Endothelial cell of umbilical vein (primary cell): ENCODE results near the gene BCL3. TPM values are rescaled to one million over a fixed set of nuclear protein-coding genes. Genes with fewer than 3 reads are reported as not detected.

ENCODE experiments used
- BruUV-seq: library from RNA; stranded (reverse); fragments of 400-500 nt; replicated peaks from 2 replicates; lab custom pipeline; 2021; lab: Mats Ljungman, UMichigan
- CTCF ChIA-PET: fragments of 300-600, 350-600 bp; sonication (Branson Sonifier 250); formaldehyde crosslinking; loops from one replicate; lab custom pipeline; 2021; ENCODE audit warnings: antibody characterized with exemption, inconsistent platforms; lab: Charles Lee
- POLR2A ChIA-PET: fragments of 300-600, 350-600 bp; sonication (Branson Sonifier 250); formaldehyde crosslinking; loops from one replicate; lab custom pipeline; 2021; ENCODE audit warnings: antibody characterized with exemption, inconsistent platforms; lab: Charles Lee
- DNase-seq: peaks from one replicate; pipeline ENCODE4 v3.0.0-alpha.2; 2011; ENCODE audit warnings: low read depth, low spot score
- FAIRE-seq: peaks from 2 replicates; lab custom pipeline; 2011; peaks lifted over from hg19 to GRCh38; lab: Jason Lieb, UNC
- H2AFZ ChIP-seq: 2 replicates; pipeline ENCODE4 v1.6.0; 2012; ENCODE audit warnings: low read depth, low read length, control low read depth, inconsistent platforms
- H3K27ac ChIP-seq: 2 replicates; pipeline ENCODE4 v1.5.1; 2011; ENCODE audit warnings: low read depth, mild to moderate bottlenecking, control low read depth, low read length, moderate library complexity; ENCODE audit not compliant: insufficient read depth
- H3K27me3 ChIP-seq, 2 experiments: 2 replicates each; pipeline versions ENCODE4 v1.6.0 to v1.6.1; 2011; ENCODE audit warnings: low read length in 2 of 2, mixed read lengths in 1 of 2; ENCODE audit not compliant: control insufficient read depth in 2 of 2, insufficient read depth in 2 of 2
- H3K36me3 ChIP-seq, 2 experiments: 2 replicates in 1 of 2; 3 replicates in 1 of 2; pipeline ENCODE4 v1.5.1; 2011; ENCODE audit warnings: low read length in 2 of 2, mild to moderate bottlenecking in 1 of 2, moderate library complexity in 1 of 2; ENCODE audit not compliant: control insufficient read depth in 2 of 2, insufficient read depth in 2 of 2; ENCODE audit errors: extremely low read depth in 1 of 2
- H3K4me1 ChIP-seq: 3 replicates; pipeline ENCODE4 v1.5.1; 2011; ENCODE audit warnings: mild to moderate bottlenecking, low read length; ENCODE audit not compliant: control insufficient read depth, insufficient read depth; ENCODE audit errors: extremely low read depth
- H3K4me2 ChIP-seq: 2 replicates; pipeline ENCODE4 v1.6.1; 2011; ENCODE audit warnings: low read length, control low read depth, mixed read lengths; ENCODE audit not compliant: insufficient read depth
- H3K4me3 ChIP-seq, 3 experiments: fragments of 200-600 bp in 1 of 3; sonication (generic), shearing (Covaris generic) in 1 of 3; replicated peaks in 1 of 3; 2 replicates each; pipeline ENCODE4 v1.5.1; 2011 to 2016; ENCODE audit warnings: control low read depth in 3 of 3, low read length in 3 of 3, mild to moderate bottlenecking in 2 of 3, inconsistent platforms in 1 of 3, low read depth in 1 of 3, moderate library complexity in 1 of 3; ENCODE audit not compliant: insufficient read depth in 1 of 3
- H3K79me2 ChIP-seq: 2 replicates; pipeline ENCODE4 v1.6.0; 2012; ENCODE audit warnings: low read length, inconsistent platforms; ENCODE audit not compliant: control insufficient read depth, insufficient read depth
- H3K9ac ChIP-seq: replicated peaks from 2 replicates; pipeline ENCODE3; 2011; ENCODE audit warnings: low read length, control low read depth; ENCODE audit not compliant: insufficient read depth; ENCODE audit errors: extremely low read depth
- H3K9me1 ChIP-seq: replicated peaks from 3 replicates; pipeline ENCODE4 v1.6.0; 2011; ENCODE audit warnings: mild to moderate bottlenecking, low read length; ENCODE audit not compliant: control insufficient read depth, insufficient read depth; ENCODE audit errors: extremely low read depth
- H3K9me3 ChIP-seq: replicated peaks from 2 replicates; pipeline ENCODE4 v1.5.1; 2012; ENCODE audit warnings: low read length, inconsistent platforms; ENCODE audit not compliant: control insufficient read depth, insufficient read depth
- H4K20me1 ChIP-seq: replicated peaks from 2 replicates; pipeline ENCODE3; 2011; ENCODE audit warnings: mild to moderate bottlenecking, low read length; ENCODE audit not compliant: control insufficient read depth, insufficient read depth; ENCODE audit errors: extremely low read depth
- CTCF ChIP-seq, 2 donors: IDR thresholded peaks; 1 replicate in 1 of 2; 2 replicates in 1 of 2; pipeline ENCODE4 v1.5.1; 2011; ENCODE audit warnings: low read length in 2 of 2, mild to moderate bottlenecking in 2 of 2, moderate library complexity in 2 of 2, control low read depth in 1 of 2, inconsistent platforms in 1 of 2, low read depth in 1 of 2; ENCODE audit not compliant: insufficient read depth in 1 of 2; ENCODE audit errors: extremely low read depth in 1 of 2
- EZH2 ChIP-seq: IDR thresholded peaks from 2 replicates; pipeline ENCODE4 v1.6.1; 2012; ENCODE audit warnings: borderline replicate concordance, low read depth, mild to moderate bottlenecking, moderate library complexity, low read length, inconsistent platforms; ENCODE audit not compliant: severe bottlenecking
- FOS ChIP-seq: IDR thresholded peaks from 2 replicates; pipeline ENCODE4 v1.6.1; 2011; ENCODE audit warnings: mild to moderate bottlenecking, low read length, moderate library complexity, borderline replicate concordance; ENCODE audit not compliant: insufficient read depth
- GATA2 ChIP-seq: IDR thresholded peaks from 2 replicates; pipeline ENCODE4 v1.7.0; 2011; ENCODE audit warnings: low read depth, mild to moderate bottlenecking, moderate library complexity, mixed read lengths, low read length; ENCODE audit not compliant: insufficient read length, insufficient read depth
- JUN ChIP-seq: IDR thresholded peaks from 2 replicates; pipeline ENCODE4 v1.6.1; 2011; ENCODE audit warnings: borderline replicate concordance, low read depth; ENCODE audit not compliant: insufficient read length, insufficient read depth
- MYC ChIP-seq: IDR thresholded peaks from one replicate; pipeline ENCODE4 v1.6.1; 2011; ENCODE audit warnings: mild to moderate bottlenecking, low read depth, low read length
- POLR2A ChIP-seq: IDR thresholded peaks from 2 replicates; pipeline ENCODE4 v1.6.1; 2012; ENCODE audit warnings: low read depth, mild to moderate bottlenecking, control low read depth, low read length
- POLR2AphosphoS5 ChIP-seq: IDR thresholded peaks from 2 replicates; pipeline ENCODE4 v1.6.1; 2012; ENCODE audit warnings: low read depth, mild to moderate bottlenecking, control low read depth, low read length, moderate library complexity; ENCODE audit not compliant: insufficient read depth
- dilution Hi-C: fragments of 300-500 bp; cut with MboI; formaldehyde crosslinking; loops from one replicate; pipeline ENCODE4 v1.15.0; 2019; ENCODE audit warnings: low sequenced_read_pairs; ENCODE audit not compliant: extremely low pct_ligation_motif_present
- intact Hi-C: fragments of 100-400 bp; cut with micrococcal nuclease; formaldehyde crosslinking; loops from one replicate; pipeline ENCODE4 v1.10.0; 2022
- polyA plus RNA-seq, 4 experiments: library from polyadenylated mRNA; depleted of rRNA in 3 of 4; stranded (reverse) in 3 of 4; unstranded in 1 of 4; fragments of >200 nt; gene quantifications; 2 replicates each; pipeline versions ENCODE4 v1.2.1 to v1.2.3, GENCODE V29; 2011 to 2012; ENCODE audit warnings: missing spikeins in 1 of 4
- total RNA-seq: library from RNA; stranded (reverse); gene quantifications from 2 replicates; pipeline ENCODE4 v1.2.3, GENCODE V29; 2021
- TF ChIP-seq, protein P1 (sequence below): IDR thresholded peaks from 2 replicates; pipeline ENCODE4 v1.6.1; 2011; ENCODE audit not compliant: insufficient read depth, insufficient read length

Gene BCL3
- total and polyA plus RNA-seq, 2 donors (not counting 3 experiments of a cell fraction or from before 2014, with no cell fraction given): 11.0 to 26.9 TPM

DNA sequence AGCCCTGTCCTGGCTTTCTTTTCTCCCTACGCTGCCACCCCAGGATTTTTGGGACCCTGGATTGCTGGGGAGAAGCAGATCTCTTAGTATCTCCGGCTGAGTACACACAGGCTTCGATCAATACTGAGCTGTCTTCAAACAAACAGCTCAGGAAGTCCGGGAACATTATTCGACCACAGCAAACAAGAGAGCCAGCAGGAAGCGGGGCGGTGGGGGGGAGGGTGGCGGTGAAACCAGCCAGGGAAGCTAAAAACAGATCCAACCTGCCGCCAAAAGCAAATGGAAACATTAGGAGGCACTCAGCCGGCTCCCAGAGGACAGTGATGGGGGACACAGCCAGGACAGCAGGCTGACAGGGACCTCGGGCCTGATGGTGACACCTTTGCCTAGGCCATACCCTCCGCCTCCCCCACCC is 48.2 kb downstream of the BCL3 start:
- peak; percentile 89 for FAIRE-seq

More for the DNA sequence above, 48.2 kb downstream of the BCL3 start:
- dilution Hi-C loops (no loop called here), intact Hi-C loops (no loop called here)
- ChIA-PET CTCF (interaction anchor here (0.7 to 6.0 kb wide), 9 partner anchors 10 to 226 kb away, joined by 3 to 45 read pairs (median 4); no protein-coding TSS in a partner anchor), POLR2A (interaction anchor here (0.6 kb wide), 2 partner anchors 10 to 150 kb away, joined by 4 to 7 read pairs; no protein-coding TSS in a partner anchor)
- no TSS peak for BruUV-seq
- Histone ChIP-seq H2AFZ (peak overlapping the region; percentile 84), H3K4me1 (peaks cover 14% of the 10 kb centered on the region), H3K79me2 (no peaks in the 10 kb centered on the region), H3K27ac (peak overlapping the region; percentile 61), H3K9ac (peak overlapping the region; percentile 16), H3K36me3 (no peaks in the 10 kb centered on the region), H4K20me1 (no peaks in the 10 kb centered on the region), H3K27me3 (no peaks in the 10 kb centered on the region), H3K4me3 (no peak overlapping the region), H3K9me1 (no peaks in the 10 kb centered on the region), H3K4me2 (peak overlapping the region; percentile 25), H3K9me3 (no peaks in the 10 kb centered on the region)
- TF ChIP-seq, protein P1, sequence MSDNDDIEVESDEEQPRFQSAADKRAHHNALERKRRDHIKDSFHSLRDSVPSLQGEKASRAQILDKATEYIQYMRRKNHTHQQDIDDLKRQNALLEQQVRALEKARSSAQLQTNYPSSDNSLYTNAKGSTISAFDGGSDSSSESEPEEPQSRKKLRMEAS: no peak
- TF ChIP-seq CTCF (IDR thresholded peaks at IDR 0.05; ENCODE audit: extremely low read depth in 1 of 2, insufficient read depth in 1 of 2, low read depth in 1 of 2, low read length in 2 of 2) (no peak), FOS (no peak), MYC (no peak), POLR2A (no peak), POLR2AphosphoS5 (no peak), JUN (no peak), EZH2 (no peak), GATA2 (no peak)
- DNase-seq: peak; percentile 26
